HepG2 (cell line): ENCODE measurements around the gene ATP2A2. TPM values are rescaled to one million over a fixed set of nuclear protein-coding genes. Genes with fewer than 3 reads are reported as not detected.

Experiments
- AKNA ChIP-seq: sonication (generic); formaldehyde crosslinking; IDR thresholded peaks from 2 replicates; pipeline ENCODE4 v1.4.0; 2020; ENCODE audit warnings: missing genetic modification reagents, borderline replicate concordance
- ARID3A ChIP-seq: IDR thresholded peaks from 2 replicates; pipeline ENCODE4 v1.6.1; 2012; ENCODE audit warnings: low read depth, low read length, improper control_type of control experiment
- CEBPG ChIP-seq: IDR thresholded peaks from 2 replicates; pipeline ENCODE4 v1.6.1; 2016
- HNF1A ChIP-seq, 2 experiments: sonication (generic) in 1 of 2; formaldehyde crosslinking in 1 of 2; IDR thresholded peaks; 2 replicates each; pipeline versions ENCODE4 v1.4.0 to v1.6.1; 2016 to 2020; ENCODE audit warnings: borderline replicate concordance in 1 of 2, low read depth in 1 of 2, mild to moderate bottlenecking in 1 of 2, missing genetic modification reagents in 1 of 2
- NFYC ChIP-seq: IDR thresholded peaks from 2 replicates; pipeline ENCODE4 v1.6.1; 2016; ENCODE audit warnings: missing genetic modification reagents, missing compliant biosample characterization
- REPIN1 ChIP-seq: sonication (generic); formaldehyde crosslinking; IDR thresholded peaks from 2 replicates; pipeline ENCODE4 v1.8.0; 2022; ENCODE audit warnings: missing genetic modification reagents, low read depth, mild to moderate bottlenecking, borderline replicate concordance
- SIX1 ChIP-seq: sonication (generic); formaldehyde crosslinking; IDR thresholded peaks from 2 replicates; pipeline ENCODE4 v1.4.0; 2020; ENCODE audit warnings: missing genetic modification reagents, borderline replicate concordance
- SRF ChIP-seq: IDR thresholded peaks from 2 replicates; pipeline ENCODE4 v1.6.1; 2011; ENCODE audit warnings: mild to moderate bottlenecking, low read depth, low read length, moderate library complexity
- YEATS4 ChIP-seq: sonication (generic); formaldehyde crosslinking; IDR thresholded peaks from 2 replicates; pipeline ENCODE4 v1.4.0; 2020; ENCODE audit warnings: missing genetic modification reagents, borderline replicate concordance
- ZNF512B ChIP-seq: sonication (generic); formaldehyde crosslinking; IDR thresholded peaks from 2 replicates; pipeline ENCODE4 v1.5.1; 2020; ENCODE audit warnings: missing genetic modification reagents, mild to moderate bottlenecking, borderline replicate concordance
- ZNF556 ChIP-seq: sonication (generic); formaldehyde crosslinking; IDR thresholded peaks from 2 replicates; pipeline ENCODE4 v1.4.0; 2020; ENCODE audit warnings: mild to moderate bottlenecking, missing genetic modification reagents, borderline replicate concordance
- ZNF616 ChIP-seq: sonication (generic); formaldehyde crosslinking; IDR thresholded peaks from 2 replicates; pipeline ENCODE4 v1.5.0; 2020; ENCODE audit warnings: low read depth, mild to moderate bottlenecking, missing genetic modification reagents
- ZNF776 ChIP-seq: sonication (generic); formaldehyde crosslinking; IDR thresholded peaks from 2 replicates; pipeline ENCODE4 v1.4.0; 2020; ENCODE audit warnings: mild to moderate bottlenecking, missing genetic modification reagents
- polyA plus RNA-seq, 8 experiments: library from polyadenylated mRNA; depleted of rRNA in 3 of 8; stranded (reverse) in 7 of 8; unstranded in 1 of 8; fragments of >200 nt; fragmentation: Illumina TruSeq in 4 of 8; extraction: Trizol in 4 of 8; gene quantifications; 2 replicates each; pipeline versions ENCODE4 v1.2.1 to v1.2.3, GENCODE V29; 2011 to 2016; ENCODE audit warnings: low read depth in 4 of 8, missing spikeins in 1 of 8, mixed read lengths in 1 of 8; ENCODE audit not compliant: insufficient read depth in 1 of 8
- total RNA-seq, 5 experiments: library from RNA; depleted of rRNA; stranded (reverse); fragments of >200 nt; fragmentation: Illumina TruSeq; extraction: Trizol; gene quantifications; 2 replicates each; pipeline ENCODE4 v1.2.3, GENCODE V29; 2016; ENCODE audit warnings: low read depth in 1 of 5

ATP2A2 gene
- total and polyA plus RNA-seq, 2 of the 13 experiments (the other 11 are each of a cell fraction or from before 2014, with no cell fraction given): 35.4 to 85.5 TPM

GRCh38 chr12:110262442-110263388, 18.3 kb upstream of the ATP2A2 start (continued):
- no peak for TF ChIP-seq ARID3A
- TF ChIP-seq CEBPG: peak; percentile 94
- TF ChIP-seq SRF: no peak
- TF ChIP-seq ZNF512B: no peak
- no peak for TF ChIP-seq REPIN1 (CRISPR knock-in tag)
- no peak for TF ChIP-seq ZNF776
- peak; percentile 85 for TF ChIP-seq SIX1 (CRISPR knock-in tag)
- no peak for TF ChIP-seq HNF1A (IDR thresholded peaks at IDR 0.05; ENCODE audit: low read depth)
- TF ChIP-seq HNF1A (CRISPR knock-in tag; IDR thresholded peaks at IDR 0.05; ENCODE audit: borderline replicate concordance): no peak
- no peak for TF ChIP-seq NFYC
- no peak for TF ChIP-seq AKNA
- TF ChIP-seq YEATS4 (CRISPR knock-in tag): no peak
- no peak for TF ChIP-seq ZNF556 (CRISPR knock-in tag)
- TF ChIP-seq ZNF616 (CRISPR knock-in tag): no peak
